KBM-7 (cell line): ENCODE measurements around the gene FER.
"Not testable (repeated sequence)": the region's sequence is repeated elsewhere in the genome, so short reads cannot be mapped to it uniquely, and the experiment has no call there.

Experiments
- DNase-seq: peaks from one replicate; pipeline ENCODE4 v3.0.0-alpha.2; 2015
- in situ Hi-C: fragments of 300-500 bp; cut with MboI; formaldehyde crosslinking; loops from 2 replicates; pipeline ENCODE4 v1.14.3; 2020; ENCODE audit warnings: low sequenced_read_pairs, low pct_unique_long_range_greater_than_20kb, mixed read lengths

Gene FER

GRCh38 chr5:108747774-108748400 is at the start of gene FER:
FER (plus strand) TSS chr5:108747897; CDS start chr5:108798183, 50,286 bp downstream.
- peak; percentile 49 for DNase-seq
- in situ Hi-C loops, result no loop called here

GRCh38 chr5:108700388-108700787 is 47.3 kb upstream of the FER start:
- in situ Hi-C loops, DNase-seq: not testable (repeated sequence)

- in situ Hi-C loops, result no loop called here
Observed at GRCh38 chr5:108700930-108701329, 46.8 kb upstream of the FER start.

GRCh38 chr5:108702546-108702945 is 45.2 kb upstream of the FER start:
- in situ Hi-C loops, result no loop called here
- DNase-seq, result no peak

More at GRCh38 chr5:108700930-108701329, 46.8 kb upstream of the FER start:
- DNase-seq, result no peak

- DNase-seq, result no peak
- in situ Hi-C loops, result no loop called here
Observed at GRCh38 chr5:108703313-108703712, 44.4 kb upstream of the FER start.

GRCh38 chr5:108707141-108707540 is 40.6 kb upstream of the FER start:
- in situ Hi-C loops, result no loop called here
- DNase-seq, result no peak

- no peak for DNase-seq
- in situ Hi-C loops, result no loop called here
Observed at GRCh38 chr5:108711898-108712297, 35.8 kb upstream of the FER start.

- no peak for DNase-seq
- in situ Hi-C loops, result no loop called here
Observed at GRCh38 chr5:108715408-108715807, 32.3 kb upstream of the FER start.

GRCh38 chr5:108720391-108720790 is 27.3 kb upstream of the FER start:
- in situ Hi-C loops, result no loop called here
- DNase-seq, result no peak

GRCh38 chr5:108726446-108727235 is 21.1 kb upstream of the FER start:
- in situ Hi-C loops, result no loop called here

GRCh38 chr5:108727236-108727650 is 20.5 kb upstream of the FER start:
- peak; percentile 73 for DNase-seq
- in situ Hi-C loops, result no loop called here

More at GRCh38 chr5:108726446-108727235, 21.1 kb upstream of the FER start:
- DNase-seq, result no peak

GRCh38 chr5:108727651-108728565 is 19.8 kb upstream of the FER start:
- in situ Hi-C loops, result no loop called here
- peak; percentile 94 for DNase-seq

- no peak for DNase-seq
- in situ Hi-C loops, result no loop called here
Observed at GRCh38 chr5:108728566-108729241, 19.0 kb upstream of the FER start.

- no peak for DNase-seq
- in situ Hi-C loops, result no loop called here
Observed at GRCh38 chr5:108729242-108729615, 18.5 kb upstream of the FER start.

- in situ Hi-C loops, result no loop called here
- DNase-seq, result no peak
Observed at GRCh38 chr5:108730617-108731340, 16.9 kb upstream of the FER start.

- DNase-seq, result no peak
- in situ Hi-C loops, result no loop called here
Observed at GRCh38 chr5:108735790-108736189, 11.9 kb upstream of the FER start.

GRCh38 chr5:108736855-108737254 is 10.8 kb upstream of the FER start:
- in situ Hi-C loops, result no loop called here
- no peak for DNase-seq

GRCh38 chr5:108739376-108739775 is 8.3 kb upstream of the FER start:
- DNase-seq, result no peak
- in situ Hi-C loops, result no loop called here

GRCh38 chr5:108739906-108740305 is 7.8 kb upstream of the FER start:
- no peak for DNase-seq
- in situ Hi-C loops, result no loop called here
